CD14-positive monocyte (primary cell): ENCODE measurements around the gene CARMIL1. TPM values are rescaled to one million over a fixed set of nuclear protein-coding genes. Genes with fewer than 3 reads are reported as not detected.

ENCODE experiments used
- DNase-seq, 3 donors: peaks; one replicate each; pipeline ENCODE4 v3.0.0-alpha.2; 2011 to 2022
- H2AFZ ChIP-seq: 2 replicates; pipeline ENCODE4 v1.6.0; 2012; ENCODE audit warnings: mild to moderate bottlenecking, low read depth, low read length, inconsistent platforms; ENCODE audit not compliant: insufficient read depth, poor library complexity, severe bottlenecking
- H3K27ac ChIP-seq, 2 donors: 1 replicate in 1 of 2; 2 replicates in 1 of 2; pipeline ENCODE4 v1.5.1; 2012 to 2013; ENCODE audit warnings: low read length in 2 of 2, control low read depth in 1 of 2, inconsistent platforms in 1 of 2, low read depth in 1 of 2, mild to moderate bottlenecking in 1 of 2
- H3K27me3 ChIP-seq, 2 donors: one replicate each; pipeline versions ENCODE4 v1.6.0 to v1.6.1; 2011 to 2013; ENCODE audit warnings: low read length in 2 of 2; ENCODE audit not compliant: control insufficient read depth in 2 of 2, insufficient read depth in 2 of 2
- H3K36me3 ChIP-seq, 2 donors: replicated peaks in 1 of 2; 1 replicate in 1 of 2; 2 replicates in 1 of 2; pipeline versions ENCODE4 v1.5.1 to v1.6.1; 2012 to 2013; ENCODE audit warnings: low read length in 2 of 2, control low read depth in 1 of 2, inconsistent platforms in 1 of 2, mild to moderate bottlenecking in 1 of 2; ENCODE audit not compliant: insufficient read depth in 2 of 2, control insufficient read depth in 1 of 2
- H3K4me1 ChIP-seq, 2 donors: 1 replicate in 1 of 2; 2 replicates in 1 of 2; pipeline versions ENCODE4 v1.5.1 to v1.6.1; 2012 to 2013; ENCODE audit warnings: low read length in 2 of 2, control low read depth in 1 of 2, inconsistent platforms in 1 of 2, mild to moderate bottlenecking in 1 of 2, moderate library complexity in 1 of 2; ENCODE audit not compliant: insufficient read depth in 2 of 2, control insufficient read depth in 1 of 2
- H3K4me2 ChIP-seq: replicated peaks from 2 replicates; pipeline ENCODE3; 2012; ENCODE audit warnings: low read length, moderate library complexity, mild to moderate bottlenecking; ENCODE audit not compliant: poor library complexity, severe bottlenecking; ENCODE audit errors: extremely low read depth
- H3K4me3 ChIP-seq, 3 experiments: fragments of 200-600 bp in 1 of 3; sonication (generic) in 1 of 3; replicated peaks in 1 of 3; 1 replicate in 2 of 3; 2 replicates in 1 of 3; pipeline ENCODE4 v1.5.1; 2011 to 2013; ENCODE audit warnings: low read length in 3 of 3, mild to moderate bottlenecking in 3 of 3, control low read depth in 2 of 3, low read depth in 2 of 3, inconsistent platforms in 1 of 3, moderate library complexity in 1 of 3
- H3K79me2 ChIP-seq: 2 replicates; pipeline ENCODE4 v1.6.0; 2012; ENCODE audit warnings: mild to moderate bottlenecking, control low read depth, inconsistent platforms, low read length, moderate library complexity; ENCODE audit not compliant: insufficient read depth
- H3K9ac ChIP-seq: 2 replicates; pipeline ENCODE4 v1.6.0; 2017; ENCODE audit warnings: low read length, mild to moderate bottlenecking; ENCODE audit not compliant: insufficient read depth, poor library complexity, severe bottlenecking
- H3K9me3 ChIP-seq, 2 donors: replicated peaks in 1 of 2; 1 replicate in 1 of 2; 2 replicates in 1 of 2; pipeline versions ENCODE4 v1.5.1 to v1.6.1; 2012 to 2013; ENCODE audit warnings: low read length in 2 of 2, control low read depth in 1 of 2; ENCODE audit not compliant: control insufficient read depth in 1 of 2, insufficient read depth in 1 of 2
- H4K20me1 ChIP-seq: 2 replicates; pipeline ENCODE4 v1.6.0; 2012; ENCODE audit warnings: mild to moderate bottlenecking, low read length, control low read depth, moderate library complexity; ENCODE audit not compliant: insufficient read depth
- H3K27ac Mint-ChIP-seq, 7 donors: one replicate each; pipeline ENCODE4 v1.8.0; 2020; ENCODE audit warnings: mild to moderate bottlenecking in 7 of 7, mixed read lengths in 7 of 7, moderate library complexity in 6 of 7, inconsistent platforms in 2 of 7
- H3K27me3 Mint-ChIP-seq, 3 donors: one replicate each; pipeline ENCODE4 v1.8.0; 2021 to 2022; ENCODE audit warnings: low read depth in 3 of 3, mild to moderate bottlenecking in 3 of 3, mixed read lengths in 3 of 3, moderate library complexity in 3 of 3, inconsistent platforms in 1 of 3
- H3K36me3 Mint-ChIP-seq, 2 donors: one replicate each; pipeline ENCODE4 v1.8.0; 2020; ENCODE audit warnings: mixed read lengths in 2 of 2, inconsistent platforms in 1 of 2, mild to moderate bottlenecking in 1 of 2
- H3K4me1 Mint-ChIP-seq: one replicate; pipeline ENCODE4 v1.8.0; 2020; ENCODE audit warnings: mild to moderate bottlenecking, mixed read lengths
- H3K4me3 Mint-ChIP-seq, 2 donors: one replicate each; pipeline ENCODE4 v1.8.0; 2020; ENCODE audit warnings: mild to moderate bottlenecking in 2 of 2, mixed read lengths in 2 of 2, moderate library complexity in 1 of 2
- H3K9me3 Mint-ChIP-seq, 7 donors: one replicate each; pipeline ENCODE4 v1.8.0; 2020 to 2022; ENCODE audit warnings: mixed read lengths in 7 of 7, mild to moderate bottlenecking in 6 of 7, moderate library complexity in 6 of 7, inconsistent platforms in 2 of 7
- CTCF ChIP-seq: fragments of 200-600 bp; IDR thresholded peaks from one replicate; pipeline ENCODE4 v1.8.0; 2022; ENCODE audit warnings: antibody characterized with exemption, mild to moderate bottlenecking
- WGBS: methylation state at CpG from one replicate; pipeline ENCODE4 v1.1.5; 2013; ENCODE audit warnings: missing lambda C conversion rate; ENCODE audit not compliant: insufficient coverage; 5-methylcytosine and 5-hydroxymethylcytosine counted together
- intact Hi-C, 2 donors: fragments of 100-400 bp; cut with micrococcal nuclease; formaldehyde crosslinking; loops; one replicate each; pipeline versions ENCODE4 v1.15.0 to v1.15.1; 2023
- polyA plus RNA-seq, 3 donors: library from polyadenylated mRNA; depleted of rRNA in 1 of 3; unstranded in 2 of 3; stranded (reverse) in 1 of 3; fragments of 300-500 nt in 2 of 3; fragments of >200 nt in 1 of 3; fragmentation: Illumina TruSeq in 2 of 3; gene quantifications; 1 replicate in 2 of 3; 2 replicates in 1 of 3; pipeline ENCODE4 v1.2.3, GENCODE V29; 2012 to 2021
- small RNA-seq: library from RNA; depleted of rRNA; stranded (forward); fragments of <200 nt; gene quantifications from one replicate; pipeline ENCODE3, GENCODE V24; 2012; ENCODE audit warnings: low read depth; ENCODE audit not compliant: insufficient read length

Gene CARMIL1
- polyA plus RNA-seq, 3 donors, result 0.30 to 0.49 (median 0.41) TPM

GRCh38 chr6:25665455-25665854 is 386.3 kb downstream of the CARMIL1 start:
- Histone ChIP-seq H3K4me3 (no peak overlapping the region), H3K9ac (no peak overlapping the region), H3K27ac (no peak overlapping the region), H3K79me2 (no peaks in the 10 kb centered on the region), H3K27me3 (peaks cover 2 to 13% of the 10 kb centered on the region in 2 donors), H2AFZ (no peak overlapping the region), H3K4me2 (no peak overlapping the region), H3K9me3 (no peaks in the 10 kb centered on the region), H4K20me1 (no peaks in the 10 kb centered on the region), H3K36me3 (no peaks in the 10 kb centered on the region), H3K4me1 (no peaks in the 10 kb centered on the region)
- DNase-seq, result no peak
- TF ChIP-seq CTCF, result no peak
- Mint-ChIP-seq H3K27ac (peak overlapping the region in 1 of 7 donors; percentile 60), H3K4me1 (no peaks in the 10 kb centered on the region), H3K36me3 (no peaks in the 10 kb centered on the region), H3K27me3 (peaks cover 7 to 11% (median 10%) of the 10 kb centered on the region in 3 donors), H3K9me3 (peaks cover 0 to 2% (median 0%) of the 10 kb centered on the region in 7 donors), H3K4me3 (no peak overlapping the region)
- intact Hi-C loops, result no loop called here
- WGBS, result no CpG with 5 or more reads among the region's 4 CpGs

GRCh38 chr6:25669413-25669812 is 390.2 kb downstream of the CARMIL1 start:
- DNase-seq, result no peak
- Mint-ChIP-seq H3K9me3 (no peaks in the 10 kb centered on the region), H3K27ac (no peak overlapping the region), H3K36me3 (no peaks in the 10 kb centered on the region), H3K27me3 (peaks cover 7 to 13% (median 12%) of the 10 kb centered on the region in 3 donors), H3K4me1 (peaks cover 3% of the 10 kb centered on the region), H3K4me3 (no peak overlapping the region)
- Histone ChIP-seq H3K4me1 (no peaks in the 10 kb centered on the region), H3K9ac (no peak overlapping the region), H3K9me3 (no peaks in the 10 kb centered on the region), H3K27me3 (peaks cover 1 to 10% of the 10 kb centered on the region in 2 donors), H2AFZ (no peak overlapping the region), H3K36me3 (no peaks in the 10 kb centered on the region), H3K27ac (no peak overlapping the region), H3K4me2 (no peak overlapping the region), H3K4me3 (no peak overlapping the region), H3K79me2 (no peaks in the 10 kb centered on the region), H4K20me1 (no peaks in the 10 kb centered on the region)
- TF ChIP-seq CTCF, result no peak
- intact Hi-C loops, result no loop called here
- WGBS, result 89% methylated on average over 5 of the region's 5 CpGs

Small RNAs within 50 kb of the gene (small RNA-seq; reads per million reads assigned to genes)
- gene RF00019 (not detected), gene RNU6-987P (not detected)
